Ureter (tissue), 1 donor: Measurements from ENCODE around the gene TMEM52B. TPM values are rescaled to one million over a fixed set of nuclear protein-coding genes. Genes with fewer than 3 reads are reported as not detected.

Experiments
- total RNA-seq: library from RNA; stranded (reverse); gene quantifications from one replicate; pipeline ENCODE4 v1.2.4, GENCODE V29; 2023
- donor health status: DM: yes; HTN: yes; CAD: no.

TMEM52B gene
- total RNA-seq, 1 donor from 2014 or later: 0.18 TPM

Other genes starting within 250 kb of the TMEM52B start
- gene CLEC2A, start 246.7 kb upstream of the TMEM52B start, total RNA-seq: not detected
- 2.3 TPM for gene CLEC12A, start 207.6 kb upstream of the TMEM52B start, total RNA-seq
- gene CLEC1B, start 179.9 kb upstream of the TMEM52B start, total RNA-seq: not detected
- not detected for gene CLEC12B, start 168.4 kb upstream of the TMEM52B start, total RNA-seq
- gene CLEC9A, start 148.3 kb upstream of the TMEM52B start, total RNA-seq: 0.57 TPM
- gene CLEC1A, start 80.0 kb upstream of the TMEM52B start, total RNA-seq: 5.4 TPM
- gene CLEC7A, start 48.8 kb upstream of the TMEM52B start, total RNA-seq: 9.0 TPM
- gene OLR1, start 6.9 kb upstream of the TMEM52B start, total RNA-seq: 3.4 TPM
- gene GABARAPL1, start 33.8 kb downstream of the TMEM52B start, total RNA-seq: 58.3 TPM
- 7.8 TPM for gene KLRD1, start 128.8 kb downstream of the TMEM52B start, total RNA-seq
- 7.6 TPM for gene KLRK1, start 211.0 kb downstream of the TMEM52B start, total RNA-seq
- 3.4 TPM for gene KLRC4, start 230.7 kb downstream of the TMEM52B start, total RNA-seq
- 1.1 TPM for gene KLRC3, start 241.6 kb downstream of the TMEM52B start, total RNA-seq